ENCODE measurements around the gene GLI2. TPM values are rescaled to one million over a fixed set of nuclear protein-coding genes. Genes with fewer than 3 reads are reported as not detected.

GLI2 gene
- total and polyA plus RNA-seq, 9 donors, result 5.9 to 53.0 (median 36.3) TPM

GRCh38 chr2:120715353-120715752, 20.3 kb upstream of the GLI2 start:
- intact Hi-C loops (cut with DNase I), result no loop called here
- Histone ChIP-seq H3K4me1 (ENCODE audit: insufficient read depth) (peaks cover 5% of the 10 kb centered on the region), H3K4me3 (no peak overlapping the region), H3K9me3 (no peaks in the 10 kb centered on the region), H3K27me3 (no peaks in the 10 kb centered on the region), H3K27ac (no peak overlapping the region), H3K36me3 (no peaks in the 10 kb centered on the region)
- DNase-seq, result peak in 1 of 5 donors; percentile 23
- TF ChIP-seq, protein P1, sequence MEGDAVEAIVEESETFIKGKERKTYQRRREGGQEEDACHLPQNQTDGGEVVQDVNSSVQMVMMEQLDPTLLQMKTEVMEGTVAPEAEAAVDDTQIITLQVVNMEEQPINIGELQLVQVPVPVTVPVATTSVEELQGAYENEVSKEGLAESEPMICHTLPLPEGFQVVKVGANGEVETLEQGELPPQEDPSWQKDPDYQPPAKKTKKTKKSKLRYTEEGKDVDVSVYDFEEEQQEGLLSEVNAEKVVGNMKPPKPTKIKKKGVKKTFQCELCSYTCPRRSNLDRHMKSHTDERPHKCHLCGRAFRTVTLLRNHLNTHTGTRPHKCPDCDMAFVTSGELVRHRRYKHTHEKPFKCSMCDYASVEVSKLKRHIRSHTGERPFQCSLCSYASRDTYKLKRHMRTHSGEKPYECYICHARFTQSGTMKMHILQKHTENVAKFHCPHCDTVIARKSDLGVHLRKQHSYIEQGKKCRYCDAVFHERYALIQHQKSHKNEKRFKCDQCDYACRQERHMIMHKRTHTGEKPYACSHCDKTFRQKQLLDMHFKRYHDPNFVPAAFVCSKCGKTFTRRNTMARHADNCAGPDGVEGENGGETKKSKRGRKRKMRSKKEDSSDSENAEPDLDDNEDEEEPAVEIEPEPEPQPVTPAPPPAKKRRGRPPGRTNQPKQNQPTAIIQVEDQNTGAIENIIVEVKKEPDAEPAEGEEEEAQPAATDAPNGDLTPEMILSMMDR (IDR thresholded peaks at IDR 0.05), result no peak
- TF ChIP-seq EP300 (IDR thresholded peaks at IDR 0.05), result no peak
- no peak for TF ChIP-seq POLR2A (IDR thresholded peaks at IDR 0.05)
- WGBS, 3 donors, result 74 to 80% (median 77%) methylated on average over 8 of the region's 8 CpGs

- TF ChIP-seq POLR2A (IDR thresholded peaks at IDR 0.05) (no peak), EP300 (IDR thresholded peaks at IDR 0.05) (no peak)
- TF ChIP-seq, protein P1 (IDR thresholded peaks at IDR 0.05), result no peak
- Histone ChIP-seq H3K36me3 (no peaks in the 10 kb centered on the region), H3K4me3 (no peak overlapping the region), H3K27ac (no peak overlapping the region), H3K27me3 (no peaks in the 10 kb centered on the region), H3K9me3 (no peaks in the 10 kb centered on the region), H3K4me1 (ENCODE audit: insufficient read depth) (peaks cover 5% of the 10 kb centered on the region)
- peak in 1 of 5 donors; percentile 17 for DNase-seq
- 86 to 89% (median 87%) methylated on average over 8 of the region's 8 CpGs for WGBS, 3 donors
- intact Hi-C loops (cut with DNase I), result no loop called here
Measured at GRCh38 chr2:120715941-120716340, 19.7 kb upstream of the GLI2 start.

- Histone ChIP-seq H3K4me1 (ENCODE audit: insufficient read depth) (peaks cover 5% of the 10 kb centered on the region), H3K27ac (no peak overlapping the region), H3K4me3 (no peak overlapping the region), H3K9me3 (no peaks in the 10 kb centered on the region), H3K27me3 (no peaks in the 10 kb centered on the region), H3K36me3 (no peaks in the 10 kb centered on the region)
- 63 to 73% (median 67%) methylated on average over 14 to 15 of the region's 15 CpGs for WGBS, 3 donors
- intact Hi-C loops (cut with DNase I), result no loop called here
- DNase-seq, result peak in 1 of 5 donors; percentile 30
- TF ChIP-seq, protein P1 (IDR thresholded peaks at IDR 0.05), result no peak
- TF ChIP-seq EP300 (IDR thresholded peaks at IDR 0.05), result no peak
- no peak for TF ChIP-seq POLR2A (IDR thresholded peaks at IDR 0.05)
Measured at GRCh38 chr2:120716641-120717585, 18.8 kb upstream of the GLI2 start.

GRCh38 chr2:120719491-120719890, 16.2 kb upstream of the GLI2 start:
- H3K9me3 ChIP-seq, result no peaks in the 10 kb centered on the region
- no peaks in the 10 kb centered on the region for H3K27me3 ChIP-seq
- DNase-seq, result peak in 2 of 5 donors; percentile 8 to 26
- H3K36me3 ChIP-seq, result no peaks in the 10 kb centered on the region
- no peaks in the 10 kb centered on the region for H3K4me1 ChIP-seq (ENCODE audit: insufficient read depth)
- no peak overlapping the region for H3K27ac ChIP-seq
- H3K4me3 ChIP-seq, result no peak overlapping the region
- intact Hi-C loops (cut with DNase I), result no loop called here
- WGBS, 3 donors, result 86 to 89% (median 88%) methylated on average over 7 of the region's 7 CpGs
- TF ChIP-seq POLR2A (IDR thresholded peaks at IDR 0.05) (no peak), EP300 (IDR thresholded peaks at IDR 0.05) (no peak)
- TF ChIP-seq, protein P1 (IDR thresholded peaks at IDR 0.05), result no peak

All from ovary (tissue), 9 donors.